Panc1 (cell line): ENCODE measurements around the gene LETM1. TPM values are rescaled to one million over a fixed set of nuclear protein-coding genes. Genes with fewer than 3 reads are reported as not detected.

Experiments used
- ATAC-seq: fragments of 200-7000 bp; cut with Tn5 transposase; 2 replicates; pipeline ENCODE4 v1.9.1; 2020; ENCODE audit warnings: mild to moderate bottlenecking, moderate library complexity
- BruUV-seq: library from RNA; stranded (reverse); fragments of 400-500 nt; replicated peaks from 2 replicates; lab custom pipeline; 2021; lab: Mats Ljungman, UMichigan
- CTCF ChIA-PET: fragments of 300-600 bp; sonication (Branson Sonifier 250); formaldehyde crosslinking; loops from one replicate; lab custom pipeline; 2022; ENCODE audit warnings: antibody characterized with exemption; lab: Charles Lee
- POLR2A ChIA-PET: fragments of 300-600 bp; sonication (Branson Sonifier 250); formaldehyde crosslinking; loops from one replicate; lab custom pipeline; 2022; ENCODE audit warnings: antibody characterized with exemption; lab: Charles Lee
- DNase-seq: peaks from one replicate; pipeline ENCODE4 v3.0.0-alpha.2; 2010; ENCODE audit warnings: low read depth, low spot score
- H3K27ac ChIP-seq: 2 replicates; pipeline ENCODE4 v1.5.1; 2011; ENCODE audit warnings: mild to moderate bottlenecking, low read length, inconsistent platforms
- H3K27me3 ChIP-seq: fragments of 200-500 bp; sonication (Bioruptor generic); 2 replicates; pipeline ENCODE4 v1.6.0; 2014; ENCODE audit warnings: low read length, inconsistent platforms; ENCODE audit not compliant: control insufficient read depth, insufficient read depth
- H3K36me3 ChIP-seq: fragments of 200-500 bp; sonication (Bioruptor generic); 2 replicates; pipeline ENCODE4 v1.5.1; 2014; ENCODE audit warnings: inconsistent platforms, mild to moderate bottlenecking, low read length, moderate library complexity; ENCODE audit not compliant: control insufficient read depth, insufficient read depth
- H3K4me1 ChIP-seq: 2 replicates; pipeline ENCODE4 v1.5.1; 2011; ENCODE audit warnings: inconsistent platforms, mild to moderate bottlenecking, low read length, moderate library complexity; ENCODE audit not compliant: control insufficient read depth, insufficient read depth
- H3K4me3 ChIP-seq, 2 experiments: 2 replicates each; pipeline ENCODE4 v1.5.1; 2011 to 2012; ENCODE audit warnings: low read depth in 2 of 2, low read length in 2 of 2, mild to moderate bottlenecking in 2 of 2, inconsistent platforms in 1 of 2, moderate library complexity in 1 of 2
- H3K9me3 ChIP-seq: fragments of 200-500 bp; sonication (Bioruptor generic); 2 replicates; pipeline ENCODE4 v1.5.1; 2014; ENCODE audit warnings: low read depth, mild to moderate bottlenecking, inconsistent platforms, low read length, moderate library complexity; ENCODE audit not compliant: control insufficient read depth, insufficient read depth
- CTCF ChIP-seq: fragments of 450-650 bp; IDR thresholded peaks from 2 replicates; pipeline ENCODE4 v1.5.1; 2017; ENCODE audit warnings: mild to moderate bottlenecking
- POLR2AphosphoS5 ChIP-seq: IDR thresholded peaks from 2 replicates; pipeline ENCODE4 v1.6.1; 2012; ENCODE audit warnings: mild to moderate bottlenecking, low read depth, low read length, moderate library complexity
- SIN3A ChIP-seq: IDR thresholded peaks from 2 replicates; pipeline ENCODE4 v1.6.1; 2012; ENCODE audit warnings: low read depth, mild to moderate bottlenecking, low read length, moderate library complexity, borderline replicate concordance; ENCODE audit not compliant: insufficient read depth
- TCF7L2 ChIP-seq: IDR thresholded peaks from 2 replicates; pipeline ENCODE4 v1.6.1; 2011; ENCODE audit warnings: mild to moderate bottlenecking, low read depth, low read length, inconsistent platforms
- in situ Hi-C: cut with HindIII; loops from 2 replicates; pipeline ENCODE4 v1.10.0; 2016; ENCODE audit warnings: low sequenced_read_pairs, low pct_unique_long_range_greater_than_20kb
- intact Hi-C: fragments of 100-400 bp; cut with micrococcal nuclease; formaldehyde crosslinking; loops from one replicate; pipeline ENCODE4 v1.10.0; 2022; ENCODE audit not compliant: unreplicated experiment
- total RNA-seq: library from RNA; stranded (reverse); gene quantifications from one replicate; pipeline ENCODE4 v1.2.1, GENCODE V29; 2021; ENCODE audit not compliant: unreplicated experiment
- TF ChIP-seq, protein P1 (sequence below), 2 experiments: IDR thresholded peaks; 2 replicates each; pipeline ENCODE4 v1.6.1; 2011 to 2012; ENCODE audit warnings: low read depth in 2 of 2, control low read depth in 1 of 2, low read length in 1 of 2, mild to moderate bottlenecking in 1 of 2, moderate library complexity in 1 of 2; ENCODE audit not compliant: insufficient read depth in 1 of 2

LETM1 gene
- total RNA-seq, 1 experiment from 2014 or later: 67.6 TPM

GRCh38 chr4:1834047-1834775 is 21.7 kb downstream of the LETM1 start:
- in situ Hi-C loops (no loop called here), intact Hi-C loops (no loop called here)
- TF ChIP-seq SIN3A (no peak), POLR2AphosphoS5 (no peak), CTCF (no peak), TCF7L2 (no peak)
- TF ChIP-seq, protein P1, sequence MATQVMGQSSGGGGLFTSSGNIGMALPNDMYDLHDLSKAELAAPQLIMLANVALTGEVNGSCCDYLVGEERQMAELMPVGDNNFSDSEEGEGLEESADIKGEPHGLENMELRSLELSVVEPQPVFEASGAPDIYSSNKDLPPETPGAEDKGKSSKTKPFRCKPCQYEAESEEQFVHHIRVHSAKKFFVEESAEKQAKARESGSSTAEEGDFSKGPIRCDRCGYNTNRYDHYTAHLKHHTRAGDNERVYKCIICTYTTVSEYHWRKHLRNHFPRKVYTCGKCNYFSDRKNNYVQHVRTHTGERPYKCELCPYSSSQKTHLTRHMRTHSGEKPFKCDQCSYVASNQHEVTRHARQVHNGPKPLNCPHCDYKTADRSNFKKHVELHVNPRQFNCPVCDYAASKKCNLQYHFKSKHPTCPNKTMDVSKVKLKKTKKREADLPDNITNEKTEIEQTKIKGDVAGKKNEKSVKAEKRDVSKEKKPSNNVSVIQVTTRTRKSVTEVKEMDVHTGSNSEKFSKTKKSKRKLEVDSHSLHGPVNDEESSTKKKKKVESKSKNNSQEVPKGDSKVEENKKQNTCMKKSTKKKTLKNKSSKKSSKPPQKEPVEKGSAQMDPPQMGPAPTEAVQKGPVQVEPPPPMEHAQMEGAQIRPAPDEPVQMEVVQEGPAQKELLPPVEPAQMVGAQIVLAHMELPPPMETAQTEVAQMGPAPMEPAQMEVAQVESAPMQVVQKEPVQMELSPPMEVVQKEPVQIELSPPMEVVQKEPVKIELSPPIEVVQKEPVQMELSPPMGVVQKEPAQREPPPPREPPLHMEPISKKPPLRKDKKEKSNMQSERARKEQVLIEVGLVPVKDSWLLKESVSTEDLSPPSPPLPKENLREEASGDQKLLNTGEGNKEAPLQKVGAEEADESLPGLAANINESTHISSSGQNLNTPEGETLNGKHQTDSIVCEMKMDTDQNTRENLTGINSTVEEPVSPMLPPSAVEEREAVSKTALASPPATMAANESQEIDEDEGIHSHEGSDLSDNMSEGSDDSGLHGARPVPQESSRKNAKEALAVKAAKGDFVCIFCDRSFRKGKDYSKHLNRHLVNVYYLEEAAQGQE (IDR thresholded peaks at IDR 0.05; ENCODE audit: insufficient read depth in 1 of 2, low read depth in 2 of 2, low read length in 1 of 2): no peak
- no peaks in the 10 kb centered on the region for H3K9me3 ChIP-seq
- DNase-seq (no peak), ATAC-seq (no peak)
- no peak overlapping the region for H3K27ac ChIP-seq
- CTCF ChIA-PET: no interaction called here
- peaks cover 7% of the 10 kb centered on the region; the same call in 1 of the 2 replicates for H3K36me3 ChIP-seq
- H3K4me3 ChIP-seq: no peak overlapping the region
- no peaks in the 10 kb centered on the region for H3K4me1 ChIP-seq
- POLR2A ChIA-PET: no interaction called here
- H3K27me3 ChIP-seq: no peaks in the 10 kb centered on the region
- TSS peak; percentile 43 for BruUV-seq

GRCh38 chr4:1833307-1834046 is 22.5 kb downstream of the LETM1 start:
- CTCF ChIA-PET: interaction anchor here (0.6 kb wide), 1 partner anchor 76 kb away, joined by 3 read pairs; no protein-coding TSS in a partner anchor
- H3K27ac ChIP-seq: no peak overlapping the region
- TF ChIP-seq TCF7L2 (no peak), POLR2AphosphoS5 (no peak), SIN3A (no peak), CTCF (no peak)
- TF ChIP-seq, protein P1 (IDR thresholded peaks at IDR 0.05; ENCODE audit: insufficient read depth in 1 of 2, low read depth in 2 of 2, low read length in 1 of 2): no peak
- no TSS peak for BruUV-seq
- in situ Hi-C loops (no loop called here), intact Hi-C loops (no loop called here)
- no peaks in the 10 kb centered on the region for H3K4me1 ChIP-seq
- POLR2A ChIA-PET: no interaction called here
- H3K9me3 ChIP-seq: no peaks in the 10 kb centered on the region
- H3K36me3 ChIP-seq: peaks cover 3% of the 10 kb centered on the region; the same call in 1 of the 2 replicates
- H3K27me3 ChIP-seq: no peaks in the 10 kb centered on the region
- H3K4me3 ChIP-seq: no peak overlapping the region
- ATAC-seq (0 out of 2 replicates have a peak, but pooled peaks have one; percentile 12), DNase-seq (no peak)
